K562 (cell line): Measurements from ENCODE around the gene GALT. TPM values are rescaled to one million over a fixed set of nuclear protein-coding genes. Genes with fewer than 3 reads are reported as not detected.
A peak's percentile ranks its signal among the peaks of the same experiment; 100 is the strongest.

ENCODE experiments used
- CHD2 ChIP-seq: IDR thresholded peaks from 2 replicates; pipeline ENCODE4 v1.6.1; 2011; ENCODE audit warnings: low read depth, low read length
- EWSR1 ChIP-seq: fragments of 450-650 bp; IDR thresholded peaks from 2 replicates; pipeline ENCODE4 v1.6.1; 2018; ENCODE audit warnings: borderline replicate concordance, mild to moderate bottlenecking, low read depth, moderate library complexity; ENCODE audit not compliant: partially characterized antibody
- HINFP ChIP-seq: fragments of 450-650 bp; conservative IDR thresholded peaks from 2 replicates; pipeline ENCODE4 v1.6.1; 2016; ENCODE audit warnings: missing genetic modification characterization, low read depth, mild to moderate bottlenecking, control low read depth, missing compliant biosample characterization
- HLTF ChIP-seq: fragments of 450-650 bp; IDR thresholded peaks from 2 replicates; pipeline ENCODE4 v1.6.1; 2016
- HOXB6 ChIP-seq: fragments of 250-450 bp; sonication (Bioruptor Pico); IDR thresholded peaks from 2 replicates; pipeline ENCODE4 v1.5.1; 2022; ENCODE audit warnings: mild to moderate bottlenecking, borderline replicate concordance
- JUND ChIP-seq, 2 experiments: IDR thresholded peaks; 2 replicates in 1 of 2; 3 replicates in 1 of 2; pipeline ENCODE4 v1.6.1; 2011; ENCODE audit warnings: borderline replicate concordance in 2 of 2, low read depth in 2 of 2, low read length in 2 of 2, improper control_type of control experiment in 1 of 2, missing biosample characterization in 1 of 2, missing genetic modification characterization in 1 of 2, missing genetic modification reagents in 1 of 2
- KDM5B ChIP-seq: fragments of 200-600 bp; sonication (generic); IDR thresholded peaks from 2 replicates; pipeline ENCODE4 v1.6.1; 2012; ENCODE audit warnings: low read depth, mild to moderate bottlenecking, moderate library complexity, low read length, control low read depth, inconsistent platforms; ENCODE audit not compliant: insufficient replicate concordance
- KLF13 ChIP-seq: fragments of 450-650 bp; IDR thresholded peaks from 2 replicates; pipeline ENCODE4 v1.6.1; 2016; ENCODE audit warnings: missing genetic modification characterization, low read depth, mild to moderate bottlenecking, missing compliant biosample characterization, moderate library complexity, borderline replicate concordance
- MAZ ChIP-seq, 2 experiments: fragments of 450-650 bp in 1 of 2; sonication (generic) in 1 of 2; formaldehyde crosslinking; IDR thresholded peaks in 1 of 2; conservative IDR thresholded peaks in 1 of 2; 2 replicates each; pipeline versions ENCODE4 v1.4.0 to v1.5.0; 2020; ENCODE audit warnings: mild to moderate bottlenecking in 1 of 2, missing genetic modification reagents in 1 of 2
- MCM2 ChIP-seq: fragments of 450-650 bp; IDR thresholded peaks from 2 replicates; pipeline ENCODE4 v1.6.1; 2017; ENCODE audit warnings: low read depth, mild to moderate bottlenecking
- NCOR1 ChIP-seq: fragments of 450-650 bp; IDR thresholded peaks from 2 replicates; pipeline ENCODE4 v1.6.1; 2016; ENCODE audit warnings: mild to moderate bottlenecking, moderate library complexity
- NFYB ChIP-seq: IDR thresholded peaks from 2 replicates; pipeline ENCODE4 v1.6.1; 2011; ENCODE audit warnings: mild to moderate bottlenecking, moderate library complexity; ENCODE audit not compliant: insufficient read length; ENCODE audit errors: extremely low read depth
- NONO ChIP-seq, 2 experiments: fragments of 200-400 bp in 1 of 2; fragments of 450-650 bp in 1 of 2; formaldehyde crosslinking in 1 of 2; IDR thresholded peaks; 2 replicates each; pipeline ENCODE4 v1.6.1; 2017; ENCODE audit warnings: low read depth in 2 of 2, mild to moderate bottlenecking in 2 of 2, moderate library complexity in 2 of 2, low read length in 1 of 2
- NR2C2 ChIP-seq, 2 experiments: fragments of 200-800 bp in 1 of 2; sonication (Bioruptor generic) in 1 of 2; sonication (generic) in 1 of 2; formaldehyde crosslinking in 1 of 2; IDR thresholded peaks; 2 replicates each; pipeline versions ENCODE4 v1.6.1 to v1.8.0; 2016 to 2022; ENCODE audit warnings: mild to moderate bottlenecking in 1 of 2, missing compliant biosample characterization in 1 of 2, missing genetic modification characterization in 1 of 2, missing genetic modification reagents in 1 of 2
- PHF8 ChIP-seq: fragments of 200-600 bp; sonication (generic); IDR thresholded peaks from 2 replicates; pipeline ENCODE4 v1.6.1; 2012; ENCODE audit warnings: mixed run types, mild to moderate bottlenecking, inconsistent platforms, low read length, moderate library complexity, borderline replicate concordance
- POLR2B ChIP-seq: fragments of 450-650 bp; IDR thresholded peaks from 2 replicates; pipeline ENCODE4 v1.6.1; 2018; ENCODE audit warnings: low read depth; ENCODE audit not compliant: partially characterized antibody
- RBM15 ChIP-seq: fragments of 200-400 bp; formaldehyde crosslinking; IDR thresholded peaks from 2 replicates; pipeline ENCODE4 v1.6.1; 2018; ENCODE audit warnings: mild to moderate bottlenecking, low read length, moderate library complexity; ENCODE audit not compliant: insufficient read depth
- TAF1 ChIP-seq: IDR thresholded peaks from 2 replicates; pipeline ENCODE4 v1.6.1; 2011; ENCODE audit warnings: mild to moderate bottlenecking, low read length, moderate library complexity; ENCODE audit not compliant: insufficient read depth, control insufficient read depth, severe bottlenecking; ENCODE audit errors: extremely low read depth
- ZBTB5 ChIP-seq: fragments of 450-650 bp; IDR thresholded peaks from 2 replicates; pipeline ENCODE4 v1.6.1; 2017; ENCODE audit warnings: antibody characterized with exemption
- ZNF311 ChIP-seq: fragments of 250-450 bp; sonication (Bioruptor Pico); IDR thresholded peaks from 2 replicates; pipeline ENCODE4 v1.4.0; 2020; ENCODE audit warnings: mild to moderate bottlenecking, moderate library complexity
- ZSCAN32 ChIP-seq: fragments of 450-650 bp; formaldehyde crosslinking; IDR thresholded peaks from 2 replicates; pipeline ENCODE4 v1.4.0; 2020; ENCODE audit warnings: mild to moderate bottlenecking, moderate library complexity
- polyA plus RNA-seq, 8 experiments: library from polyadenylated mRNA; depleted of rRNA in 4 of 8; stranded (reverse) in 5 of 8; unstranded in 3 of 8; fragments of >200 nt; fragmentation: Nextera tagmentation in 2 of 8; fragmentation: Illumina TruSeq in 1 of 8; extraction: Ambion mirVana in 2 of 8; extraction: Trizol in 1 of 8; gene quantifications; 2 replicates each; pipeline versions ENCODE4 v1.2.1 to v1.2.3, GENCODE V29; 2011 to 2014; ENCODE audit warnings: inconsistent platforms in 1 of 8, missing spikeins in 1 of 8
- total RNA-seq, 7 experiments: library from RNA; depleted of rRNA in 6 of 7; stranded (reverse); fragments of >200 nt in 6 of 7; fragmentation: Illumina TruSeq in 2 of 7; extraction: Trizol in 2 of 7; gene quantifications; 2 replicates each; pipeline versions ENCODE4 v1.2.1 to v1.2.3, GENCODE V29; 2011 to 2021; ENCODE audit warnings: low replicate concordance in 1 of 7

The GALT gene
- total and polyA plus RNA-seq, 9 of the 15 experiments (the other 6 are each of a cell fraction or from before 2014, with no cell fraction given), result 7.3 to 29.2 (median 15.6) TPM

GRCh38 chr9:34651876-34652601 lies 5.6 kb downstream of the GALT start, which contains the start of gene IL11RA (continued):
- TF ChIP-seq NFYB, result peak; percentile 67
- peak; percentile 33 for TF ChIP-seq KDM5B
- peak; percentile 44 for TF ChIP-seq TAF1
- TF ChIP-seq RBM15, result no peak
- TF ChIP-seq HOXB6 (CRISPR knock-in tag), result no peak
- peak; percentile 64 for TF ChIP-seq JUND (IDR thresholded peaks at IDR 0.05; ENCODE audit: borderline replicate concordance, low read depth, low read length)
- peak; percentile 69; the same call in 2 of the 3 replicates for TF ChIP-seq JUND (tag; IDR thresholded peaks at IDR 0.05; ENCODE audit: borderline replicate concordance, low read depth, low read length)
- no peak for TF ChIP-seq MCM2
- 0 out of 2 replicates have a peak, but pooled peaks have one; percentile 11 for TF ChIP-seq NCOR1
- TF ChIP-seq POLR2B, result peak; percentile 31
- no peak for TF ChIP-seq EWSR1
- TF ChIP-seq NR2C2 (CRISPR knock-in tag; IDR thresholded peaks at IDR 0.05), result 0 out of 2 replicates have a peak, but pooled peaks have one; percentile 36
- peak; percentile 95 for TF ChIP-seq NR2C2 (tag; IDR thresholded peaks at IDR 0.05)
- peak; percentile 44; the same call in 1 of the 2 replicates for TF ChIP-seq PHF8
- TF ChIP-seq ZNF311 (CRISPR knock-in tag), result no peak
- 0 out of 2 replicates have a peak, but pooled peaks have one; percentile 53 for TF ChIP-seq HLTF
- TF ChIP-seq ZSCAN32, result no peak
- no peak for TF ChIP-seq HINFP (tag)
- TF ChIP-seq CHD2, result no peak
- TF ChIP-seq KLF13, result peak; percentile 66; the same call in 1 of the 2 replicates
- TF ChIP-seq NONO (IDR thresholded peaks at IDR 0.05; ENCODE audit: low read depth in 2 of 2, low read length in 1 of 2), result no peak
- no peak for TF ChIP-seq ZBTB5
- peak; percentile 88 to 90 for TF ChIP-seq MAZ (CRISPR knock-in tag; conservative IDR thresholded peaks at IDR 0.05 in 1 of 2, IDR thresholded peaks at IDR 0.05 in 1 of 2)
